OCI-LY3 (cell line): ENCODE measurements around the gene SLX4.

Source experiments
- CTCF ChIP-seq: fragments of 200-600, 300-600 bp; sonication (generic); IDR thresholded peaks from 2 replicates; pipeline ENCODE4 v1.5.1; 2014; ENCODE audit warnings: antibody characterized with exemption, low read length, low read depth
- EZH2phosphoT487 ChIP-seq: fragments of 200-600 bp; shearing (Covaris generic); IDR thresholded peaks from 2 replicates; pipeline ENCODE4 v1.6.1; 2018; ENCODE audit warnings: antibody characterized with exemption, mixed run types, low read depth

GRCh38 chr16:3587547-3588110 lies 23.8 kb downstream of the SLX4 start:
- TF ChIP-seq CTCF: no peak
- TF ChIP-seq EZH2phosphoT487: no peak
